Stomach (tissue), 9 donors: Measurements from ENCODE around the gene NF1. TPM values are rescaled to one million over a fixed set of nuclear protein-coding genes. Genes with fewer than 3 reads are reported as not detected.

Source experiments
- DNase-seq, 2 donors: peaks; one replicate each; pipeline versions ENCODE4 v3.0.0 to v3.0.0-alpha.2; 2013 to 2019
- H3K27ac ChIP-seq, 5 donors: fragments of 200-600 bp in 4 of 5; sonication (generic) in 4 of 5; one replicate each; pipeline ENCODE4 v1.5.1; 2013 to 2019; ENCODE audit warnings: mild to moderate bottlenecking in 1 of 5, moderate library complexity in 1 of 5
- H3K27me3 ChIP-seq, 3 donors: fragments of 200-600 bp; sonication (generic); one replicate each; pipeline ENCODE4 v1.5.1; 2017 to 2019; ENCODE audit warnings: mixed run types in 1 of 3
- H3K36me3 ChIP-seq, 4 donors: fragments of 200-600 bp; sonication (generic); 1 replicate in 3 of 4; 2 replicates in 1 of 4; pipeline ENCODE4 v1.5.1; 2016 to 2019
- H3K4me1 ChIP-seq, 4 donors: fragments of 200-600 bp; sonication (generic); one replicate each; pipeline ENCODE4 v1.5.1; 2016 to 2019
- H3K4me3 ChIP-seq, 4 donors: fragments of 200-600 bp; sonication (generic) in 3 of 4; one replicate each; pipeline ENCODE4 v1.5.1; 2016 to 2019; ENCODE audit warnings: mild to moderate bottlenecking in 1 of 4
- H3K9me3 ChIP-seq, 4 donors: fragments of 200-600 bp; sonication (generic); one replicate each; pipeline ENCODE4 v1.5.1; 2016 to 2019
- CTCF ChIP-seq, 7 experiments: fragments of 450-650 bp in 4 of 7; fragments of 200-600 bp in 3 of 7; sonication (generic) in 3 of 7; IDR thresholded peaks; one replicate each; pipeline ENCODE4 v1.5.1; 2016 to 2019; ENCODE audit warnings: antibody characterized with exemption in 7 of 7, control low read depth in 2 of 7, mild to moderate bottlenecking in 1 of 7
- EP300 ChIP-seq: sonication (generic); formaldehyde crosslinking; IDR thresholded peaks from one replicate; pipeline ENCODE4 v1.6.1; 2017; ENCODE audit warnings: antibody characterized with exemption
- POLR2A ChIP-seq, 4 donors: fragments of 450-650 bp; IDR thresholded peaks; one replicate each; pipeline ENCODE4 v1.6.1; 2016; ENCODE audit warnings: antibody characterized with exemption in 4 of 4, control low read depth in 2 of 4, mild to moderate bottlenecking in 1 of 4, moderate library complexity in 1 of 4
- POLR2AphosphoS5 ChIP-seq, 3 donors: sonication (generic); formaldehyde crosslinking; IDR thresholded peaks; one replicate each; pipeline ENCODE4 v1.6.1; 2016; ENCODE audit warnings: antibody characterized with exemption in 3 of 3
- WGBS, 5 donors: extraction: QIAGEN DNeasy Blood & Tissue Kit in 3 of 5; methylation state at CpG; one replicate each; pipeline versions ENCODE4 v1.1.5 to v1.1.7; 2013 to 2018; 5-methylcytosine and 5-hydroxymethylcytosine counted together
- intact Hi-C: fragments of 100-400 bp; cut with DNase I; formaldehyde crosslinking; loops from one replicate; pipeline ENCODE4 v1.15.1; 2023; ENCODE audit warnings: low total_unique reads
- polyA plus RNA-seq, 3 donors: library from polyadenylated mRNA; stranded (reverse); fragments of 200-250 nt; gene quantifications; one replicate each; pipeline ENCODE4 v1.2.3, GENCODE V29; 2013
- total RNA-seq, 5 donors: library from RNA; depleted of rRNA; stranded (reverse); fragments of >200 nt; gene quantifications; one replicate each; pipeline versions ENCODE4 v1.1.0 to v1.2.3, GENCODE V29; 2014 to 2016
- donor health status: healthy with polysubstance abuse.
- donor health status: Bipolar disorder and iron deficiency.
- donor health status: healthy.

The NF1 gene
- total and polyA plus RNA-seq, 8 donors = 5.2 to 108 (median 50.5) TPM

GRCh38 chr17:31067691-31068184 lies 27.0 kb upstream of the NF1 start:
- 14 to 40% (median 25%) methylated on average over 2 of the region's 2 CpGs for WGBS, 5 donors
- Histone ChIP-seq H3K27ac (peak overlapping the region in 3 of 5 donors; percentile 25 to 40 (median 29)), H3K9me3 (no peaks in the 10 kb centered on the region), H3K4me3 (no peak overlapping the region), H3K4me1 (peaks cover 0 to 13% (median 3%) of the 10 kb centered on the region in 4 donors), H3K36me3 (no peaks in the 10 kb centered on the region), H3K27me3 (no peaks in the 10 kb centered on the region)
- no peak for TF ChIP-seq CTCF (IDR thresholded peaks at IDR 0.05)
- TF ChIP-seq POLR2AphosphoS5 (IDR thresholded peaks at IDR 0.05) = peak in 1 of 3 donors; percentile 14
- TF ChIP-seq EP300 = no peak
- TF ChIP-seq POLR2A (IDR thresholded peaks at IDR 0.05) = no peak
- DNase-seq = peak in 1 of 2 donors; percentile 35
- intact Hi-C loops = no loop called here

GRCh38 chr17:31068291-31068690 lies 26.5 kb upstream of the NF1 start:
- WGBS, 5 donors = 54 to 64% (median 57%) methylated on average over 4 of the region's 4 CpGs
- intact Hi-C loops = no loop called here
- Histone ChIP-seq H3K27me3 (no peaks in the 10 kb centered on the region), H3K9me3 (no peaks in the 10 kb centered on the region), H3K27ac (peak overlapping the region in 3 of 5 donors; percentile 25 to 40 (median 29)), H3K4me1 (peaks cover 0 to 13% (median 3%) of the 10 kb centered on the region in 4 donors), H3K36me3 (no peaks in the 10 kb centered on the region), H3K4me3 (no peak overlapping the region)
- DNase-seq = peak; percentile 35 to 36
- TF ChIP-seq EP300 = no peak
- TF ChIP-seq POLR2AphosphoS5 (IDR thresholded peaks at IDR 0.05) = no peak
- TF ChIP-seq CTCF (IDR thresholded peaks at IDR 0.05) = no peak
- no peak for TF ChIP-seq POLR2A (IDR thresholded peaks at IDR 0.05)

- Histone ChIP-seq H3K9me3 (no peaks in the 10 kb centered on the region), H3K27ac (no peak overlapping the region), H3K4me3 (no peak overlapping the region), H3K27me3 (no peaks in the 10 kb centered on the region), H3K4me1 (peaks cover 0 to 13% (median 3%) of the 10 kb centered on the region in 4 donors), H3K36me3 (no peaks in the 10 kb centered on the region)
- intact Hi-C loops = no loop called here
- DNase-seq = no peak
- TF ChIP-seq EP300 (no peak), CTCF (IDR thresholded peaks at IDR 0.05) (no peak)
Measured at GRCh38 chr17:31072186-31072585, 22.6 kb upstream of the NF1 start.

GRCh38 chr17:31073411-31073810 lies 21.4 kb upstream of the NF1 start:
- intact Hi-C loops = no loop called here
- Histone ChIP-seq H3K4me1 (peaks cover 0 to 2% (median under 1%) of the 10 kb centered on the region in 4 donors), H3K27me3 (no peaks in the 10 kb centered on the region), H3K9me3 (no peaks in the 10 kb centered on the region), H3K36me3 (no peaks in the 10 kb centered on the region), H3K27ac (no peak overlapping the region), H3K4me3 (no peak overlapping the region)
- 36 to 48% (median 46%) methylated on average over 4 of the region's 4 CpGs for WGBS, 5 donors
- DNase-seq = no peak
- TF ChIP-seq POLR2A (IDR thresholded peaks at IDR 0.05) (no peak), CTCF (IDR thresholded peaks at IDR 0.05) (no peak), EP300 (no peak), POLR2AphosphoS5 (IDR thresholded peaks at IDR 0.05) (no peak)
